Activated T-helper 1 cell treated with anti-CD3 and anti-CD28 coated beads, Interleukin-12 subunit alpha, Interleukin-12 subunit beta, Interleukin-2, Interleukin-4 antibody, amounts not matched to agents 30 ng/mL and 10 ng/mL and 1 ng/mL, durations not matched to agents 14 hours and 24 hours and 36 hours (primary cell): ENCODE results near the gene SLC13A2. TPM values are rescaled to one million over a fixed set of nuclear protein-coding genes. Genes with fewer than 3 reads are reported as not detected.
"Not testable (repeated sequence)": the region's sequence is repeated elsewhere in the genome, so short reads cannot be mapped to it uniquely, and the experiment has no call there.

ENCODE experiments used
- DNase-seq: peaks from one replicate; pipeline ENCODE4 v3.0.0; 2021; ENCODE audit warnings: low spot score
- H3K27ac Mint-ChIP-seq: one replicate; pipeline ENCODE4 v1.8.0; 2021; ENCODE audit warnings: mild to moderate bottlenecking, mixed read lengths
- H3K27me3 Mint-ChIP-seq: one replicate; pipeline ENCODE4 v1.8.0; 2022; ENCODE audit warnings: mild to moderate bottlenecking, moderate library complexity, mixed read lengths; ENCODE audit not compliant: insufficient read depth
- H3K36me3 Mint-ChIP-seq: one replicate; pipeline ENCODE4 v1.8.0; 2021; ENCODE audit warnings: low read depth, mixed read lengths
- H3K4me1 Mint-ChIP-seq: one replicate; pipeline ENCODE4 v1.8.0; 2021; ENCODE audit warnings: low read depth, mixed read lengths
- H3K4me3 Mint-ChIP-seq: one replicate; pipeline ENCODE4 v1.8.0; 2021; ENCODE audit warnings: mild to moderate bottlenecking, moderate library complexity, mixed read lengths
- H3K9me3 Mint-ChIP-seq: one replicate; pipeline ENCODE4 v1.8.0; 2021; ENCODE audit warnings: mixed read lengths
- intact Hi-C: fragments of 100-400 bp; cut with micrococcal nuclease; formaldehyde crosslinking; loops from one replicate; pipeline ENCODE4 v1.15.1; 2024
- total RNA-seq: library from RNA; stranded (reverse); gene quantifications from 2 replicates; pipeline ENCODE4 v1.2.3, GENCODE V29; 2022

Gene SLC13A2, protein sequence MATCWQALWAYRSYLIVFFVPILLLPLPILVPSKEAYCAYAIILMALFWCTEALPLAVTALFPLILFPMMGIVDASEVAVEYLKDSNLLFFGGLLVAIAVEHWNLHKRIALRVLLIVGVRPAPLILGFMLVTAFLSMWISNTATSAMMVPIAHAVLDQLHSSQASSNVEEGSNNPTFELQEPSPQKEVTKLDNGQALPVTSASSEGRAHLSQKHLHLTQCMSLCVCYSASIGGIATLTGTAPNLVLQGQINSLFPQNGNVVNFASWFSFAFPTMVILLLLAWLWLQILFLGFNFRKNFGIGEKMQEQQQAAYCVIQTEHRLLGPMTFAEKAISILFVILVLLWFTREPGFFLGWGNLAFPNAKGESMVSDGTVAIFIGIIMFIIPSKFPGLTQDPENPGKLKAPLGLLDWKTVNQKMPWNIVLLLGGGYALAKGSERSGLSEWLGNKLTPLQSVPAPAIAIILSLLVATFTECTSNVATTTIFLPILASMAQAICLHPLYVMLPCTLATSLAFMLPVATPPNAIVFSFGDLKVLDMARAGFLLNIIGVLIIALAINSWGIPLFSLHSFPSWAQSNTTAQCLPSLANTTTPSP
- not detected in 2 replicates for total RNA-seq

DNA sequence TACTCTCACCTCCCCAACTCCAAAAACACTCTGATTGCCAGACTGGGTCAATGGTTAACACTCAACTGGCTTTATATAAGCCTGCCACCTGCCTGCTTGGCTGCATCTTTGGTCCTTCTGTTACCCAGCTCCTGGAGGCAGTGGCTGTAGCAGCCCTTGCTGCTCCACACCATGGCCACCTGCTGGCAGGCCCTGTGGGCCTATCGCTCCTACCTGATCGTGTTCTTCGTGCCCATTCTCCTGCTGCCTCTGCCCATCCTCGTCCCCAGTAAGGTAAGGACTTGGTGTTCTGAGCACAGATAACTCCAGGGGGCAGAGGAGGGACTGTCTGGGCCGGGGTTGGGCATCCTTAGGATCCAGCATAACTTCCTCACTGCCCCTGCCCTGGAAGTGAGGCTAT lies at the start of gene SLC13A2:
TSS of gene SLC13A2 (plus strand) at position 103 of the 400 bp plus-strand sequence. CDS start at position 172, 69 bp downstream.
- Mint-ChIP-seq H3K36me3 (no peaks in the 10 kb centered on the region), H3K27ac (no peak within 1 kb of the TSS), H3K27me3 (peaks cover 3% of the 10 kb centered on the region), H3K4me1 (peaks cover 27% of the 10 kb centered on the region), H3K9me3 (no peaks in the 10 kb centered on the region), H3K4me3 (no peak within 1 kb of the TSS)
- no peak for DNase-seq
- intact Hi-C loops = no loop called here

DNA sequence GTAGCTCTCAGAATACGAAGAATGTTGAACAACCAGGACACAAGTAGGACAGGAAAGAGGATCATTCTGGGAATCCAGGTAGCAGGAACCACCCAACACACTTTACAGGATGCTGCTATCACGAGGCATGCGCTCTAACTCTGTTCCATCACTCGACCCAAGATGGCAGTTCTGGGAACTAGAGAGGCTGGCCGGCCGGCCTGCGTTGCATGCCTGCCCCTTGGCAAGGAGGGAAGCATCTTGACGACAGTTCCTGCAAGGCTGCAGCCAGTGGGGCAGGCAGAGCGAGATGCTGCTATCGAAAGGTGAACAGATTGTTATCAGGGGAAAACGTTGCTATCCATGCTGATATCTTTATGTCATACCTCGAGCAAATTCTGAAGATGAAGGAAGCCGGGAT lies 48.2 kb upstream of the SLC13A2 start:
- intact Hi-C loops = no loop called here
- H3K9me3 Mint-ChIP-seq = no peaks in the 10 kb centered on the region
- DNase-seq = no peak
- no peaks in the 10 kb centered on the region for H3K36me3 Mint-ChIP-seq
- H3K4me1 Mint-ChIP-seq = no peaks in the 10 kb centered on the region
- H3K4me3 Mint-ChIP-seq = no peak overlapping the region
- no peak overlapping the region for H3K27ac Mint-ChIP-seq
- H3K27me3 Mint-ChIP-seq = peaks cover 10% of the 10 kb centered on the region

DNA sequence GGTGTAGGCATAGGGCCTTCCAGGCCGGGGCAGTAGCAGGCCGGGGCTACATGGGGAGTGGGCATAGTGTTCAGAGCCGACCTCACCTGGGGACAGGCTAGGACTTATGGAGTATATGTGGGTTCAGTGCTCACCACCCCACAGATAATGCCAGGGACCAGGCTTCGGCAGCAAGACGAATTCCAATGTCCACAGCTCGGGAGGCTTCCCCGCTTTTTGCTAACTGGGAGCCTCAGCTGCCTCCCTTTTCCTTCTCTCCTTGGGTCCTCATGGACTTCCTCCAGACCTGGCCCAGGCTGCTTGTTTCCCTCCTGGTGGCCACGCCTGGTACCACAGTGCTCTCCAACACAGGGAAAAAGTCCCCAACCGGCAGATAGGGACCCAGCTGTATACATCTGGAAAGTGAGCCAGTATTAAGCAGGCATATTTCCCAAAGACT lies 47.3 kb upstream of the SLC13A2 start:
- intact Hi-C loops = no loop called here
- peaks cover 14% of the 10 kb centered on the region for H3K27me3 Mint-ChIP-seq
- no peaks in the 10 kb centered on the region for H3K9me3 Mint-ChIP-seq
- H3K4me1 Mint-ChIP-seq = no peaks in the 10 kb centered on the region
- H3K36me3 Mint-ChIP-seq = no peaks in the 10 kb centered on the region
- H3K27ac Mint-ChIP-seq = no peak overlapping the region
- no peak for DNase-seq
- no peak overlapping the region for H3K4me3 Mint-ChIP-seq

DNA sequence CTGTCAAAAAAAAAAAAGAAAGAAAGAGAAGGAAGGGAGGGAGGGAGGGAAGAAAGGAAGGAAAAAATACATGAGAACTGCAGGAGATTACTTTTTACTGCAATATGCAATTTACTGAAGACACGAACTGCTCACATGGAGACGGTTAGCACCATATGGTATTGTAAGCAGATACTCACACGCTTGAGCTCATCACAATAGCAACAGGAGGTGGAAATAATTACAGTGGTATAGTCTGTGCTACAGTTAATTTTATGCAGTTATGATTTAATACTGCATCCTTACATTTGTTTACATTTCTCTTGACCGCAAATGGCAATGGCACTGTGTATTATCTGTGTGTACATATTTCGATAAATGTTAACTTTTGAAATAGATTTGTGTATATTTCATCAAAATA lies 46.1 kb upstream of the SLC13A2 start:
- H3K4me3 Mint-ChIP-seq = no peak overlapping the region
- no peaks in the 10 kb centered on the region for H3K36me3 Mint-ChIP-seq
- intact Hi-C loops = no loop called here
- no peaks in the 10 kb centered on the region for H3K9me3 Mint-ChIP-seq
- no peak for DNase-seq
- H3K27me3 Mint-ChIP-seq = peaks cover 23% of the 10 kb centered on the region
- no peaks in the 10 kb centered on the region for H3K4me1 Mint-ChIP-seq
- H3K27ac Mint-ChIP-seq = no peak overlapping the region

DNA sequence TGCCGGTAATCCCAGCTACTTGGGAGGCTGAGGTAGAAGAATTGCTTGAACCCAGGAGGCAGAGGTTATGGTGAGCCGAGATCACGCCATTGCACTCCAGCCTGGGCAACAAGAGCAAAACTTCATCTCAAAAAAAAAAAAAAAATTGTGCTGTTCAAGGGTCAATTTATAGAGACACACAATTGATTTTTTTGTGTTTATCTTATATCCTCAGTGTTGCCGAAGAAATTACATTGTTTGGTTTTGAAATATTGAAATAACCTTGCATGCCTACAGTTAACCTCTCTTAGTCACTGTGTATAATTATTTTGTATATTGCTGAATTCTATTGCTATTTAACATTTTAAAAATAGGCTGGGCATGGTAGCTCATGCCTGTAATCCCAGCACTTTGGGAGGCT lies 45.5 kb upstream of the SLC13A2 start:
- H3K36me3 Mint-ChIP-seq, H3K4me1 Mint-ChIP-seq, H3K4me3 Mint-ChIP-seq, H3K27ac Mint-ChIP-seq, H3K9me3 Mint-ChIP-seq, intact Hi-C loops, DNase-seq: not testable (repeated sequence)
- H3K27me3 Mint-ChIP-seq = peaks cover 23% of the 10 kb centered on the region

DNA sequence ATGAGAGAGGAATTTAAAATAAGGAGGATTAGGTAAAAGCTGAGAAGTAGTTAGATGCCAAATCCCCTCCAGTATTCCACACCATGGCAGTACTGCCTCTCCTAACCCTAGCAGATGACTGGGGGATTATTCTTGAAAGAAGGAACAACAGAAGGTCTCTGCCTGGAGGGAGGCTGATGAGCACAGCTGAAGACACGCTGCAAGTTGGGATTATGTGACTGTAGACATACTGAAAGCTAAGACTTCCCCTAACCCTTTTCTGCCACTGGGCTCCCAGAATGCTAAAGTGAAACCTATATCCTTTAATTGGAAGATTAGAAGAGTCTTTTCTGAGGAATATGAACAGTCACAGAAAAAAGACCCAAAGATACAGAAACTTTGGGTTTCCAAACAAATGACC lies 39.7 kb upstream of the SLC13A2 start:
- intact Hi-C loops = no loop called here
- Mint-ChIP-seq H3K4me3 (no peak overlapping the region), H3K36me3 (no peaks in the 10 kb centered on the region), H3K27me3 (peaks cover 28% of the 10 kb centered on the region), H3K4me1 (no peaks in the 10 kb centered on the region), H3K27ac (no peak overlapping the region), H3K9me3 (no peaks in the 10 kb centered on the region)
- DNase-seq = no peak

DNA sequence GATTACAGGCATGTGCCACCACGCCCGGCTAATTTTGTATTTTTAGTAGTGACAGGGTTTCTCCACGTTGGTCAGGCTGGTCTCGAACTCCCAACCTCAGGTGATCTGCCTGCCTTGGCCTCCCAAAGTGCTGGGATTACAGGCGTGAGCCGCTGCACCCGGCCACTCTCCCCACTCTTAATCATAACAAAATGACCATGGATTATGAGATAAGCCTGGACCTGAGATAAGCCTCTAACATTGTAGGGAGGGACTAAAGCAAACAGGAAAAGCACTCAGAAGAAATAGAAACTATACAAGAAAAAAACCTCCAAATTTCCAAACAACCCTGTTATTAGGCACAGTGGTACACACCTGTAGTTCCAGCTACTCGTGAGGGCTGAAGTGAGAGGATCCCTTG lies 39.1 kb upstream of the SLC13A2 start:
- H3K36me3 Mint-ChIP-seq, H3K4me1 Mint-ChIP-seq, H3K9me3 Mint-ChIP-seq, H3K4me3 Mint-ChIP-seq, intact Hi-C loops, DNase-seq, H3K27ac Mint-ChIP-seq: not testable (repeated sequence)
- H3K27me3 Mint-ChIP-seq = peaks cover 28% of the 10 kb centered on the region

DNA sequence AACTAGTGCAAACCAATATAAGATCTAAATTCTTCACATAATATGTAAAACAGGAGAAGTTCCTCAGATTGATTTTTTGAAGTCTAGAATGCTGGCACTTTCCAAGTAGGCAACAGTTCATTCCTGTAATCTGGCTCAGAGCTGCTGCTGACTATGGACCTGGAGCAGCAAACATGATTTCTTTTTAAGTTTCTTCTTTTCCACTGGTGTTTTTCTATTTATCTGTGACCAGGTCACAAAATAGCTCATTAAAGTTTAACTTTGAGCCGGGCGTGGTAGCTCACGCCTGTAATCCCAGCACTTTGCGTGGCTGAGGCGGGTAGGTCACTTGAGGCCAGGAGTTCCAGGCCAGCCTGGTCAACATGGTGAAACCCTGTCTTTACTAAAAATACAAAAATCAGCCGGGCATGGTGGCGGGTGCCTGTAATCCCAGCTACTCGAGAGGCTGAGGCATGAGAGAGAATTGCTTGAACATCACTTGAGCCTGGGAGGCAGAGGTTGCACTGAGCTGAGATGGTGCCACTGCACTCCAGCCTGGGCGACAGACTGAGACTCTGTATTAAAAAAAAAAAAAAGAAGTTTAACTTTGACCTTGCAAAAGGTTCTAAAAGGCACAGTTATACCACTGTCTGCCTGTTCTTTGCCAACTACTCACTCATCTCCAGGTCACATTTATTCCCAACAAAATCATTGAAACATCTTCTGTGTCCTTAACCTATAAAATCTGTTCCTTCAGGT lies 29.4 kb upstream of the SLC13A2 start:
- Mint-ChIP-seq H3K27me3 (peaks cover 9% of the 10 kb centered on the region), H3K27ac (no peak overlapping the region), H3K4me3 (no peak overlapping the region), H3K9me3 (no peaks in the 10 kb centered on the region), H3K4me1 (no peaks in the 10 kb centered on the region), H3K36me3 (no peaks in the 10 kb centered on the region)
- DNase-seq = no peak
- intact Hi-C loops = no loop called here

DNA sequence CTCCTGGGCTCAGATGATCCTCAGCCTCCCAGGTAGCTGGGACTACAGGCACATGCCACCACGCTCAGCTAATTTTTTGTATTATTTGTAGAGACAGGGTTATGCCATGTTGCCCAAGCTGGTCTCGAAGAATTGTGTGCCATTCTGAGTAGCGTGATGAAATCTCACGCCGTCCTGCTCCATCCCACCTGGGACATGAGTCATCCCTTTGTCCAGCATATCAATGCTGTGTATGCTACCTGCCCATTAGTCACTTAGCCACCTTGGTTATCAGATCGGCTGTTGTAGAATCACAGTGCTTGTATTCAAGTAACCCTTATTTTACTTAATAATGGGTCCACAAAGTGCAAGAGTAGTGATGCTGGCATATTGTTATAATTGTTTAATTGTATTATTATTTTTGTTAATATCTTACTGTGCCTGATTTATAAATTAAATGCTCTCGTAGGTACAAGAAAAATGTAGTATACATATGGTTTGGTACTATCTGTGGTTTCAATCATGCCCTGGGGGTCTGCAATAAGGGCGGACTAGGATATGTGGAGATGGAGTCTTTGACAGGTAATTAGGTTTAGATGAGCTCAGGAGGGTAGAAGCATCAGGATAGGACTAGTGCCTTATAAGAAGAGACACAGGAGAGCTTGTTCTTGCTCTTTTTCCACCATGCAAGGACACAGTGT lies 26.6 kb upstream of the SLC13A2 start:
- H3K36me3 Mint-ChIP-seq = no peaks in the 10 kb centered on the region
- no peaks in the 10 kb centered on the region for H3K4me1 Mint-ChIP-seq
- intact Hi-C loops = no loop called here
- no peak for DNase-seq
- H3K9me3 Mint-ChIP-seq = no peaks in the 10 kb centered on the region
- H3K4me3 Mint-ChIP-seq = no peak overlapping the region
- peaks cover 24% of the 10 kb centered on the region for H3K27me3 Mint-ChIP-seq
- no peak overlapping the region for H3K27ac Mint-ChIP-seq

DNA sequence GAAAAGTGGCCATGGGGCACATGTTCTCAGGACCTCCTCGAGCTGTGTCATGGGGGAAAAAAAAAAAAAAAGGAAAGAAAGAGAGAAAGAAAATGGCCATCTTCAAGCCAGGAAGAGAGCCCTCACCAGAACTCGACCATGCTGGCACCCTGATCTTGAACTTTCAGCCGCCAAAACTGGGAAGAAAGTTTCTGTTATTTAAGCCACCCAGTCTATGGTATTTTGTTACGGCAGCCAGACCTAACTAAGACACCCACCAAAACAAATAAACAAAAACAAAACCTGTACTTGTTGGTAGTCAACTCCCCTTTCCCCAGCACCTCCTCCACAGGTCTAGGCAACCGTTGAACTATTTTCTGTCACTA lies 26.1 kb upstream of the SLC13A2 start:
- Mint-ChIP-seq H3K27ac (no peak overlapping the region), H3K4me3 (no peak overlapping the region), H3K4me1 (no peaks in the 10 kb centered on the region), H3K36me3 (no peaks in the 10 kb centered on the region), H3K27me3 (peaks cover 25% of the 10 kb centered on the region), H3K9me3 (no peaks in the 10 kb centered on the region)
- intact Hi-C loops = no loop called here
- no peak for DNase-seq

DNA sequence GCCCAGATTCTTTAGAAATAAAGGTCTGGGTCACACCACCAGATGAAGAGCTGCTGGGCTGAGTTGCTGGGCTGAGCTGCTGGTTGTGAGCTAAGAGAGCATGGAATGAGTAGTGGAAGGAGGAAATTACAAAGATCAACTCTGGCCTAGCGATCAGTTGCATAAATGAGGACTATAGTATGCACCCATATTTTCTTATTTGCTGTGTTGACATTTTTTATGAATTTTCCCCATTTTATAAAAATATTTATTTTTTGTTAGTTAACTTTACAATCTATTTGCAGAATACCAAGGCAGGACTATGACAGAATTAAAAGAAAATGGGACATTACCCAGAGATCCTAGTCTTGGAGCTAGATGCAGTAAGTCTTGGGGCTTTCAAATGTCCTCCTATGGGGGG lies 23.6 kb upstream of the SLC13A2 start:
- intact Hi-C loops = no loop called here
- no peak overlapping the region for H3K4me3 Mint-ChIP-seq
- H3K27me3 Mint-ChIP-seq = peaks cover 29% of the 10 kb centered on the region
- H3K4me1 Mint-ChIP-seq = no peaks in the 10 kb centered on the region
- no peaks in the 10 kb centered on the region for H3K36me3 Mint-ChIP-seq
- no peak overlapping the region for H3K27ac Mint-ChIP-seq
- no peaks in the 10 kb centered on the region for H3K9me3 Mint-ChIP-seq
- DNase-seq = no peak

DNA sequence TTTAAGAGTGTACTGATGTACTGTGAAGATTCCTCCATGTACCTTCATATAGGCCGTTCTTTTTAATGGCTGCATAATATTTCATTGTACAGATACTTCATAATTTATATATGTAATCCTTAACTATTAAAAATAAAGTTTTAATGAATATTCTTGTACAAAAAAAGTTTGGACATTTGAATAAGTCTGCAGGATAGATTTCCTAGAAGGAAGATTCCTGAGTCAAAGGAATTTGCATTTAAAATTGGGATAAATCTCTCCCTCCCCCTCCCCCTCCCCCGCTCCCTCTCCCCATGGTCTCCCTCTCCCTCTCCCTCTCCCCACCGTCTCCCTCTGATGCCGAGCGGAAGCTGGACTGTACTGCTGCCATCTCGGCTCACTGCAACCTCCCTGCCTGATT lies 15.6 kb upstream of the SLC13A2 start:
- Mint-ChIP-seq H3K4me3 (no peak overlapping the region), H3K36me3 (no peaks in the 10 kb centered on the region), H3K4me1 (no peaks in the 10 kb centered on the region), H3K27ac (no peak overlapping the region), H3K9me3 (no peaks in the 10 kb centered on the region), H3K27me3 (peaks cover 5% of the 10 kb centered on the region)
- intact Hi-C loops = no loop called here
- DNase-seq = no peak

DNA sequence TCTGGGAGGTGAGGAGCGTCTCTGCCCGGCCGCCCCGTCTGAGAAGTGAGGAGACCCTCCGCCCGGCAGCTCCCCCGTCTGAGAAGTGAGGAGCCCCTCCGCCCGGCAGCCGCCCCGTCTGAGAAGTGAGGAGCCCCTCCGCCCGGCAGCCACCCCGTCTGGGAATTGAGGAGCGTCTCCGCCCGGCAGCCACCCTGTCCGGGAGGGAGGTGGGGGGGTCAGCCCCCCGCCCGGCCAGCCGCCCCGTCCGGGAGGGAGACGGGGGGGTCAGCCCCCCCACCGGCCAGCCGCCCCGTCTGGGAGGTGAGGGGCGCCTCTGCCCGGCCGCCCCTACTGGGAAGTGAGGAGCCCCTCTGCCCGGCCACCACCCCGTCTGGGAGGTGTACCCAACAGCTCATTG lies 14.6 kb upstream of the SLC13A2 start:
- not testable (repeated sequence) for H3K9me3 Mint-ChIP-seq

More for the DNA sequence above, 14.6 kb upstream of the SLC13A2 start:
- intact Hi-C loops, DNase-seq, H3K27me3 Mint-ChIP-seq, H3K4me1 Mint-ChIP-seq, H3K36me3 Mint-ChIP-seq, H3K27ac Mint-ChIP-seq, H3K4me3 Mint-ChIP-seq: not testable (repeated sequence)
